Endothelial cell (in vitro differentiated cells): ENCODE results near the gene ZDHHC17. TPM values are rescaled to one million over a fixed set of nuclear protein-coding genes. Genes with fewer than 3 reads are reported as not detected.

Source experiments
- DNase-seq: peaks from one replicate; pipeline ENCODE4 v3.0.0; 2021; ENCODE audit warnings: low spot score
- H3K27ac Mint-ChIP-seq: one replicate; pipeline ENCODE4 v1.8.0; 2021; ENCODE audit warnings: mixed read lengths, inconsistent platforms; ENCODE audit not compliant: unreplicated experiment
- H3K27me3 Mint-ChIP-seq: one replicate; pipeline ENCODE4 v1.8.0; 2021; ENCODE audit warnings: mild to moderate bottlenecking, moderate library complexity, mixed read lengths, inconsistent platforms; ENCODE audit not compliant: unreplicated experiment
- H3K36me3 Mint-ChIP-seq: one replicate; pipeline ENCODE4 v1.8.0; 2021; ENCODE audit warnings: mild to moderate bottlenecking, low read depth, mixed read lengths, inconsistent platforms; ENCODE audit not compliant: unreplicated experiment
- H3K4me1 Mint-ChIP-seq: one replicate; pipeline ENCODE4 v1.8.0; 2021; ENCODE audit warnings: mild to moderate bottlenecking, mixed read lengths, inconsistent platforms; ENCODE audit not compliant: unreplicated experiment
- H3K4me3 Mint-ChIP-seq: one replicate; pipeline ENCODE4 v1.8.0; 2021; ENCODE audit warnings: mild to moderate bottlenecking, mixed read lengths, inconsistent platforms; ENCODE audit not compliant: unreplicated experiment
- H3K9me3 Mint-ChIP-seq: one replicate; pipeline ENCODE4 v1.8.0; 2021; ENCODE audit warnings: mixed read lengths, inconsistent platforms; ENCODE audit not compliant: unreplicated experiment
- total RNA-seq: library from RNA; stranded (reverse); fragmentation: NEBNext Ultra II Directional; extraction: Animal tissue kit (Norgen Biotek cat#: 25700); gene quantifications from one replicate; pipeline ENCODE4 v1.2.1, GENCODE V29; 2021; ENCODE audit not compliant: unreplicated experiment
- TF ChIP-seq, protein P1 (sequence below): fragments of 200-600 bp; sonication (generic); IDR thresholded peaks from one replicate; pipeline ENCODE4 v1.5.0; 2021; ENCODE audit warnings: antibody characterized with exemption; ENCODE audit not compliant: unreplicated experiment

Gene ZDHHC17
- total RNA-seq, 1 donor from 2014 or later = 52.0 TPM

DNA sequence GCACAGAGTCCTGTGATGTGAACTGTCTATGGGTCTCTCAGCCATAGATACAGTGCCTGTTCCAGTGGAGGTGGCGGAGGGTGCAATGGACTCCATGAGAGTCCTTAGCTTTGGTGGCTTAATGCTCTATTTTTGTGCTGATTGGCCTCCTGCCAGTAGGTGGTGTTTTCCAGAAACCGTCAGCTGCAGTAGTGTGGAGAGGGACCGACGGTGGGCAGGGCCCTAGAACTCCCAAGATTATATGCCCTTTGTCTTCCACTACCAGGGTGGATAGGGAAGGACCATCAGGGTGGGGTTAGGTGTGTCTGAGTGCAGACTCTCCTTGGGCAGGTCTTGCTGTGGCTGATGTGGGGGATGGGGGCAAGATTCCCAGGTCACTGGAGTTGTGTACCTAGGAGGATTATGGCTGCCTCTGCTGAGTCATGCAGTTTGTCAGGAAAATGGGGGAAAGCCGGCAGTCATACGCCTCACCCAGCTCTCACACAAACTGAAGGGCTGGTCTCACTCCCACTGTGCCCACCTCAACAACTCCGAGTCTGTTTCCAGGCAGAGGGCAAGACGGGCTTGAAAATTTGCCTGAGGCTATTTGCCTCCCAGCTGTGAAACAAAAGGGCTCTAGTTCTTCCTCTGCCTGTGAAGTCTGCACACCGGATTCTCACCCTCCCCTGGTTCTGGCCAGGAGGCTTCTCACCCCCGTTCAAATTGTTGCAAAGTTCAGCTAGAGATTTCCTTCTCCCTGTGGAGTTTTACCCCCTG, 24.9 kb upstream of the ZDHHC17 start:
- Mint-ChIP-seq H3K4me1 (no peaks in the 10 kb centered on the region), H3K4me3 (no peak overlapping the region), H3K36me3 (peaks cover 4% of the 10 kb centered on the region), H3K27ac (no peak overlapping the region), H3K9me3 (peaks cover 7% of the 10 kb centered on the region), H3K27me3 (peaks cover 2% of the 10 kb centered on the region)
- TF ChIP-seq, protein P1, sequence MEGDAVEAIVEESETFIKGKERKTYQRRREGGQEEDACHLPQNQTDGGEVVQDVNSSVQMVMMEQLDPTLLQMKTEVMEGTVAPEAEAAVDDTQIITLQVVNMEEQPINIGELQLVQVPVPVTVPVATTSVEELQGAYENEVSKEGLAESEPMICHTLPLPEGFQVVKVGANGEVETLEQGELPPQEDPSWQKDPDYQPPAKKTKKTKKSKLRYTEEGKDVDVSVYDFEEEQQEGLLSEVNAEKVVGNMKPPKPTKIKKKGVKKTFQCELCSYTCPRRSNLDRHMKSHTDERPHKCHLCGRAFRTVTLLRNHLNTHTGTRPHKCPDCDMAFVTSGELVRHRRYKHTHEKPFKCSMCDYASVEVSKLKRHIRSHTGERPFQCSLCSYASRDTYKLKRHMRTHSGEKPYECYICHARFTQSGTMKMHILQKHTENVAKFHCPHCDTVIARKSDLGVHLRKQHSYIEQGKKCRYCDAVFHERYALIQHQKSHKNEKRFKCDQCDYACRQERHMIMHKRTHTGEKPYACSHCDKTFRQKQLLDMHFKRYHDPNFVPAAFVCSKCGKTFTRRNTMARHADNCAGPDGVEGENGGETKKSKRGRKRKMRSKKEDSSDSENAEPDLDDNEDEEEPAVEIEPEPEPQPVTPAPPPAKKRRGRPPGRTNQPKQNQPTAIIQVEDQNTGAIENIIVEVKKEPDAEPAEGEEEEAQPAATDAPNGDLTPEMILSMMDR = no peak
- no peak for DNase-seq

DNA sequence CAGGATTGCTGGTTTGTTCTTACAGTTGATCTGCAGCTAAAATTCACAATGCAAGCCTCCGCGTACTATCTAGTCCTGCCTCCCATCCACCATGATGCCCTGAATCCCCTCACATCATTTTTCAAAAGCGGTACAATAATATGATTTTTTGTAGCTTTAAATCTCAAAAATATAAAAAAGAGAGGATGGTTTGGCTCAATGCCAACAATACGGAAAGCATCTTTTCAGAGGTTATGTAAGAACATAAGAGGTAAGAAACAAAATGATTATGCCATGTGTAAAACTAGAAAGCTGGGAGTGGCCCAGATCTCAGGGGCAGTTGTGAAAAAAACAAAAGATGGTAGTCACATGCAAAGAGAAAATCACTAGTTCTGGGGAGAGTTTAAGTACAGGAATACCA, 24.0 kb upstream of the ZDHHC17 start:
- DNase-seq = no peak
- Mint-ChIP-seq H3K27ac (no peak overlapping the region), H3K36me3 (peaks cover 4% of the 10 kb centered on the region), H3K4me1 (no peaks in the 10 kb centered on the region), H3K4me3 (no peak overlapping the region), H3K27me3 (peaks cover 2% of the 10 kb centered on the region), H3K9me3 (peaks cover 7% of the 10 kb centered on the region)
- TF ChIP-seq, protein P1 = no peak

DNA sequence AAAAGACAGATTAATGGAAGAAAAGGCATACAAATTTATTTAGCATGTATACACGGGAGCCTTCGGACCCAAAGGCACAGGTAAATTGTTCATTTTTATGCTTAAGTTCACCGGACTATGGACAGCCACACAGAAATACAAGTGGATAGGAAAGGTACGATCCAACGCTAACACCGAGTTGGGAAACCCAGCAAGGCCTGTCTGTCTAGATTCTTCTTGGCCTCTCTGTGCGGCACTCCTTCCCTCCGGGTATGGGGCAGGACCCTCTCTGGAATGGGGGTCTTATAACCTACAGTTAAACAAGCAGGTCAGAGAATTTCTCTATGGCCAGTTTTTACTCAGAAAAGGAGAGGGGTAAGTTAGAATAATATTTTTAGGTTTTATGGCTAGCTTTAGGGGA, 23.4 kb upstream of the ZDHHC17 start:
- no peak overlapping the region for H3K4me3 Mint-ChIP-seq
- no peak for DNase-seq
- TF ChIP-seq, protein P1 = no peak
- H3K27ac Mint-ChIP-seq = no peak overlapping the region
- peaks cover 3% of the 10 kb centered on the region for H3K27me3 Mint-ChIP-seq
- no peaks in the 10 kb centered on the region for H3K4me1 Mint-ChIP-seq
- peaks cover 4% of the 10 kb centered on the region for H3K36me3 Mint-ChIP-seq
- H3K9me3 Mint-ChIP-seq = peaks cover 7% of the 10 kb centered on the region

DNA sequence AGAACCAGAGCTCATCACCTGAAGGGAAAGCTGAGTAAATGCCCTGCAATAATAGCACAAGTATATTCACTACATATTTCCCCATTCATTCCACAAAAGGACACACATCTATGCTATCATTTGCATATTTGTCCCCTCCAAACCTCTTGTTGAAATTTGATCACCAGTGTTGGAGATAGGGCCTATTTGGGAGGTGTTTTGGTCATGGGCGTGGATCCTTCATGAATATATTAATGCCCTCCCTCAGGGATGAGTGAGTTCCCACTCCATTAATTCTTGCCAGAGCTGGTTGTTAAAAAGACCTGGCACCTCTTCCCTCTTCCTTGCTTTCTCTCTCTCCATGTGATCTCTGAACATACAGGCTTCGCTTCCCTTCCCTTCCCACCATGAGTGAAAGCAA, 18.6 kb upstream of the ZDHHC17 start:
- Mint-ChIP-seq H3K4me3 (no peak overlapping the region), H3K27ac (no peak overlapping the region), H3K9me3 (no peaks in the 10 kb centered on the region), H3K36me3 (no peaks in the 10 kb centered on the region), H3K4me1 (no peaks in the 10 kb centered on the region), H3K27me3 (peaks cover 3% of the 10 kb centered on the region)
- DNase-seq = no peak
- TF ChIP-seq, protein P1 = no peak

DNA sequence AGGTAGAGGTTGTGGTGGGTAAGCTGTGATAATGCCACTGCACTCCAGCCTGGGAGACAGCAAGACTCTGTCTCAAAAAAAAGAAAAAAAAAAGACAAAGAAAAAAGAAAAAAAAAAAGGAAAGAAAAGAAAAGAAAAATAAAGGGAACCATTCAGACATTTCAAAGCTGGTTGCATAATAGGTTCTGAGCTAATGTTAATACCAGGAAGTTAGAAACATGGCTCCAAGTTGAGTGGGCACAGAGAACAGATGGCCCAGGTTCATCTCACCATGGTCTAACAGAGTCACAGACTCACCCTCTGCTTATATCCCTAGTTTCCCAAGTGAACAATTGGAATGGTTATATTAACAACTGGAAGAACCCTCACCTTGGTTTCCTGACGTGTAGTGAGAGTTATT, 17.4 kb upstream of the ZDHHC17 start:
- no peak overlapping the region for H3K4me3 Mint-ChIP-seq
- DNase-seq = no peak
- H3K27me3 Mint-ChIP-seq = peaks cover 3% of the 10 kb centered on the region
- no peaks in the 10 kb centered on the region for H3K36me3 Mint-ChIP-seq
- no peaks in the 10 kb centered on the region for H3K4me1 Mint-ChIP-seq
- H3K9me3 Mint-ChIP-seq = no peaks in the 10 kb centered on the region
- no peak overlapping the region for H3K27ac Mint-ChIP-seq
- TF ChIP-seq, protein P1 = no peak
